ENCODE measurements around the gene THUMPD1. TPM values are rescaled to one million over a fixed set of nuclear protein-coding genes. Genes with fewer than 3 reads are reported as not detected.

THUMPD1 gene
- total RNA-seq, 1 experiment from 2014 or later, result 33.9 TPM

DNA sequence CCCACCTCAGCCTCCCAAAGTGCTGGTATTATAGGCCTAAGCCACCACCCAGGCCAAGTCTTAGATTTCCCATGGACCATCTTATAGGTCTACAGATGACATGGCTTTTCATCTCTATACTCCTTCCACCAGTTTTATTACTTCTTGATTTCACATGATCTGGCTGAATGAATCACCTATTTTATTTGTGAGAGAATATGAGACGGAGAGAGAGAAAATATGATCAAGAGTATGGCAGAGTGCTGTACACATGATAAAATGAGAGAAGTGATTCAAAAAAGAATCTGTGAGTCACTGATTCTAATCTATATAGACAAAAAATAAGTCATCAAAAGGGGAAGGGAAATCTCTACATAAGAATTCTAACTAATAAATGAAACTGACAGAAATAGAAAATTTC lies 57.8 kb downstream of the THUMPD1 start:
- 0 out of 2 replicates have a peak, but pooled peaks cover 3% of the 10 kb centered on the region for H3K27me3 ChIP-seq (ENCODE audit: insufficient read depth, low read length)
- H3K27ac ChIP-seq (ENCODE audit: low read depth, low read length), result no peak overlapping the region
- H3K9me2 ChIP-seq (ENCODE audit: insufficient read depth), result no peaks in the 10 kb centered on the region
- ChIA-PET CTCF (no interaction called here), RAD21 (ENCODE audit: low non-redundant PET in 1 of 2, low total read pairs in 2 of 2, uncharacterized antibody in 2 of 2, unreplicated experiment in 2 of 2) (no interaction called here), POLR2A (no interaction called here)
- H3K9ac ChIP-seq (ENCODE audit: low read length), result no peak overlapping the region
- ATAC-seq, result no peak
- no peaks in the 10 kb centered on the region for H3K36me3 ChIP-seq (ENCODE audit: control insufficient read depth in 1 of 2, insufficient read depth in 2 of 2, low read length in 2 of 2)
- no peaks in the 10 kb centered on the region for H4K20me1 ChIP-seq (ENCODE audit: insufficient read depth)
- intact Hi-C loops (cut with micrococcal nuclease), result no loop called here
- no peaks in the 10 kb centered on the region for H3K9me3 ChIP-seq (ENCODE audit: control insufficient read depth in 1 of 2, insufficient read depth in 1 of 2, low read depth in 1 of 2, low read length in 2 of 2)
- no peaks in the 10 kb centered on the region for H3K79me2 ChIP-seq (ENCODE audit: insufficient read depth, low read length)
- no peak for DNase-seq (ENCODE audit: low read depth, low spot score)
- TF ChIP-seq, protein P1, sequence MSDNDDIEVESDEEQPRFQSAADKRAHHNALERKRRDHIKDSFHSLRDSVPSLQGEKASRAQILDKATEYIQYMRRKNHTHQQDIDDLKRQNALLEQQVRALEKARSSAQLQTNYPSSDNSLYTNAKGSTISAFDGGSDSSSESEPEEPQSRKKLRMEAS (IDR thresholded peaks at IDR 0.05), result no peak
- TF ChIP-seq SP1 (IDR thresholded peaks at IDR 0.05; ENCODE audit: low read depth) (no peak), JUND (IDR thresholded peaks at IDR 0.05) (no peak), CEBPB (IDR thresholded peaks at IDR 0.05; ENCODE audit: low read depth) (no peak), EGR1 (IDR thresholded peaks at IDR 0.05; ENCODE audit: low read depth) (no peak), CBX3 (IDR thresholded peaks at IDR 0.05; ENCODE audit: low read depth) (no peak), YY1 (IDR thresholded peaks at IDR 0.05; ENCODE audit: extremely low read depth, insufficient replicate concordance, low read depth, low read length) (no peak), TCF7L2 (IDR thresholded peaks at IDR 0.05; ENCODE audit: borderline replicate concordance, extremely low read depth, insufficient read depth, insufficient read length) (no peak)
- no peaks in the 10 kb centered on the region for H3K4me1 ChIP-seq (ENCODE audit: control insufficient read depth in 1 of 2, insufficient read depth in 2 of 2, low read length in 2 of 2)
- no peak overlapping the region for H2AFZ ChIP-seq (ENCODE audit: low read depth, low read length, poor library complexity, severe bottlenecking)
- no TSS peak for BruUV-seq (replicated peaks)
- no peak overlapping the region for H3K4me3 ChIP-seq (replicated peaks in 1 of 2; ENCODE audit: low read depth in 1 of 2, low read length in 2 of 2)
- H3K4me2 ChIP-seq (ENCODE audit: low read length), result no peak overlapping the region

Other genes starting within 250 kb of the THUMPD1 start
- not detected for gene ACSM2B, start 165.5 kb downstream of the THUMPD1 start, total RNA-seq (2021; ENCODE audit: unreplicated experiment)
- gene ACSM1, start 44.1 kb downstream of the THUMPD1 start, total RNA-seq (2021; ENCODE audit: unreplicated experiment), result not detected
- gene ACSM3, start 22.2 kb upstream of the THUMPD1 start, total RNA-seq (2021; ENCODE audit: unreplicated experiment), result 15.0 TPM
- gene ERI2, start 64.7 kb upstream of the THUMPD1 start, total RNA-seq (2021; ENCODE audit: unreplicated experiment), result 42.1 TPM
- gene REXO5, start 64.7 kb upstream of the THUMPD1 start, total RNA-seq (2021; ENCODE audit: unreplicated experiment), result 10.5 TPM
- gene DCUN1D3, start 158.5 kb upstream of the THUMPD1 start, total RNA-seq (2021; ENCODE audit: unreplicated experiment), result 16.4 TPM
- 26.7 TPM for gene LYRM1, start 159.0 kb upstream of the THUMPD1 start, total RNA-seq (2021; ENCODE audit: unreplicated experiment)

All from HCT116 (cell line).